Neutrophil (primary cell): ENCODE results near the gene TRIM63.

Experiments
- H3K27ac ChIP-seq: fragments of 200-600 bp; sonication (generic); 2 replicates; pipeline ENCODE4 v1.5.1; 2016; ENCODE audit warnings: mild to moderate bottlenecking, moderate library complexity
- H3K27me3 ChIP-seq: fragments of 200-600 bp; sonication (generic); 2 replicates; pipeline ENCODE4 v1.6.0; 2016; ENCODE audit warnings: mild to moderate bottlenecking
- H3K36me3 ChIP-seq: fragments of 200-600 bp; sonication (generic); 2 replicates; pipeline ENCODE4 v1.5.1; 2017
- H3K4me1 ChIP-seq, 2 experiments: fragments of 200-600 bp in 1 of 2; sonication (generic) in 1 of 2; 1 replicate in 1 of 2; 2 replicates in 1 of 2; pipeline versions ENCODE4 v1.5.1 to v1.6.1; 2013 to 2016; ENCODE audit warnings: low read depth in 1 of 2, low read length in 1 of 2, mild to moderate bottlenecking in 1 of 2, moderate library complexity in 1 of 2; ENCODE audit not compliant: control insufficient read depth in 1 of 2, insufficient read depth in 1 of 2
- H3K4me3 ChIP-seq, 2 experiments: fragments of 200-600 bp in 1 of 2; sonication (generic) in 1 of 2; 1 replicate in 1 of 2; 2 replicates in 1 of 2; pipeline ENCODE4 v1.5.1; 2013 to 2016; ENCODE audit warnings: low read depth in 1 of 2, low read length in 1 of 2, mild to moderate bottlenecking in 1 of 2, moderate library complexity in 1 of 2
- H3K9me3 ChIP-seq: fragments of 200-600 bp; sonication (generic); 2 replicates; pipeline ENCODE4 v1.5.1; 2016
- CTCF ChIP-seq: fragments of 200-600 bp; sonication (generic); IDR thresholded peaks from 2 replicates; pipeline ENCODE4 v1.5.1; 2016; ENCODE audit warnings: antibody characterized with exemption

The TRIM63 gene

GRCh38 chr1:26050248-26050640 is 17.2 kb downstream of the TRIM63 start:
- Histone ChIP-seq H3K4me3 (no peak overlapping the region), H3K4me1 (peaks cover 0 to 11% of the 10 kb centered on the region in 2 experiments), H3K9me3 (no peaks in the 10 kb centered on the region), H3K36me3 (no peaks in the 10 kb centered on the region), H3K27ac (no peak overlapping the region), H3K27me3 (peaks cover 98% of the 10 kb centered on the region)
- no peak for TF ChIP-seq CTCF

GRCh38 chr1:26049531-26050247 is 17.7 kb downstream of the TRIM63 start:
- Histone ChIP-seq H3K27me3 (peaks cover 98% of the 10 kb centered on the region), H3K9me3 (no peaks in the 10 kb centered on the region), H3K4me1 (peaks cover 0 to 11% of the 10 kb centered on the region in 2 experiments), H3K36me3 (no peaks in the 10 kb centered on the region), H3K27ac (no peak overlapping the region), H3K4me3 (no peak overlapping the region)
- no peak for TF ChIP-seq CTCF

- Histone ChIP-seq H3K36me3 (no peaks in the 10 kb centered on the region), H3K4me3 (no peak overlapping the region), H3K27me3 (peaks cover 98% of the 10 kb centered on the region), H3K4me1 (peaks cover 0 to 8% of the 10 kb centered on the region in 2 experiments), H3K9me3 (no peaks in the 10 kb centered on the region), H3K27ac (no peak overlapping the region)
- TF ChIP-seq CTCF, result no peak
Measured at GRCh38 chr1:26047278-26047874, 20.1 kb downstream of the TRIM63 start.

GRCh38 chr1:26046246-26047095 is 21.0 kb downstream of the TRIM63 start:
- no peaks in the 10 kb centered on the region for H3K9me3 ChIP-seq
- H3K27me3 ChIP-seq, result peaks cover 98% of the 10 kb centered on the region
- no peak for TF ChIP-seq CTCF
- H3K36me3 ChIP-seq, result no peaks in the 10 kb centered on the region
- no peak overlapping the region for H3K27ac ChIP-seq
- peaks cover 0 to 7% of the 10 kb centered on the region in 2 experiments for H3K4me1 ChIP-seq
- H3K4me3 ChIP-seq, result no peak overlapping the region

GRCh38 chr1:26045722-26046245 is 21.6 kb downstream of the TRIM63 start, which contains the start of gene SLC30A2:
SLC30A2 (minus strand) TSS chr1:26046118; CDS start chr1:26045896, 222 bp downstream.
- no peak within 1 kb of the TSS for H3K27ac ChIP-seq
- TF ChIP-seq CTCF, result no peak
- no peaks in the 10 kb centered on the region for H3K9me3 ChIP-seq
- peaks cover 97% of the 10 kb centered on the region for H3K27me3 ChIP-seq
- no peak within 1 kb of the TSS for H3K4me3 ChIP-seq
- peaks cover 0 to 5% of the 10 kb centered on the region in 2 experiments for H3K4me1 ChIP-seq
- H3K36me3 ChIP-seq, result no peaks in the 10 kb centered on the region
